Esophagus squamous epithelium (tissue), 4 donors: ENCODE data around the gene ASZ1.

Experiments used
- CTCF ChIP-seq, 6 experiments: fragments of 450-650 bp in 4 of 6; fragments of 200-600 bp in 2 of 6; sonication (generic) in 2 of 6; IDR thresholded peaks; one replicate each; pipeline ENCODE4 v1.5.1; 2016 to 2019; ENCODE audit warnings: antibody characterized with exemption in 6 of 6, mild to moderate bottlenecking in 4 of 6, moderate library complexity in 4 of 6
- POLR2A ChIP-seq, 4 donors: fragments of 450-650 bp; IDR thresholded peaks; one replicate each; pipeline ENCODE4 v1.6.1; 2017; ENCODE audit warnings: antibody characterized with exemption in 4 of 4, mild to moderate bottlenecking in 4 of 4, moderate library complexity in 3 of 4

GRCh38 chr7:117386110-117386706, 41.1 kb downstream of the ASZ1 start:
- TF ChIP-seq CTCF (IDR thresholded peaks at IDR 0.05), result no peak
- no peak for TF ChIP-seq POLR2A (IDR thresholded peaks at IDR 0.05)
